ENCODE measurements around the gene BST1.
"Not testable (repeated sequence)": the region's sequence is repeated elsewhere in the genome, so short reads cannot be mapped to it uniquely, and the experiment has no call there.

Gene BST1

DNA sequence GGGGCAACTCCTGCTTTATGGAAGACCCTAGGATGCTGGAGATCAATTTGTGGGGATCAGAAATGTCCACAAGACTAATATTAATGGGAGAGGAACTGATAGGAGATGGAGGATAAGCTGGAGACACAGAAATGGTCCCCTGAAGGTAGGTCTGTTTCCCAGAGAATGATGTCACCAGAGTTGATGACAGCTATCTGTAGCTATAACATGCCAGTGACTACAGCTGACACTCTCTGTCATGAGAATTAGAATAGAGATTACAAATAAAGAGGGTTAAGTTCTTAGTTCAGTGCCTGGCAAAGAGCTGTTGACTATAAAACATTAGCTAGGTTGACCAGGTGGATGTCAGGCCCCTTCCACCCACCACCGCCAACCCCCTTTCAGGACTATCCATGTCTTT, 9.3 kb downstream of the BST1 start:
- no peak for DNase-seq (ENCODE audit: low spot score)

DNA sequence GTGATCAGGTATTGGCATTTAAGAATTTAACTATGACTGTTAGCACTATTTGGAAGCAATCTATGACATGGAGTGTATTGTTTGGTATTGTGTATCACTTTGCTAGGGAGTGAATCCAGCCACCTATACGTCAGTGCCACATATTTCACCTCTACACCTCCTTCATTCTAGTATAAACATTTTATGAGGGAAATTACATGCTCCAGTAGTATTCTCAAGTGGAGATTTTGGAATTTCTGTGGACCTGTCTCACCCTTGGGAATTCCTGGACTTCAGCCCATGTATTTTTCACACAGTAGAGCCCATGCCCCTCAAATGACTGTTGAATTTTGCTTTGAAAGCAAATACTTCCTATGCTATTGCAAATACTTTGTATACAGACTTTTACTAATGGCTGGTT, 11.3 kb downstream of the BST1 start:
- DNase-seq (ENCODE audit: low spot score) = no peak

DNA sequence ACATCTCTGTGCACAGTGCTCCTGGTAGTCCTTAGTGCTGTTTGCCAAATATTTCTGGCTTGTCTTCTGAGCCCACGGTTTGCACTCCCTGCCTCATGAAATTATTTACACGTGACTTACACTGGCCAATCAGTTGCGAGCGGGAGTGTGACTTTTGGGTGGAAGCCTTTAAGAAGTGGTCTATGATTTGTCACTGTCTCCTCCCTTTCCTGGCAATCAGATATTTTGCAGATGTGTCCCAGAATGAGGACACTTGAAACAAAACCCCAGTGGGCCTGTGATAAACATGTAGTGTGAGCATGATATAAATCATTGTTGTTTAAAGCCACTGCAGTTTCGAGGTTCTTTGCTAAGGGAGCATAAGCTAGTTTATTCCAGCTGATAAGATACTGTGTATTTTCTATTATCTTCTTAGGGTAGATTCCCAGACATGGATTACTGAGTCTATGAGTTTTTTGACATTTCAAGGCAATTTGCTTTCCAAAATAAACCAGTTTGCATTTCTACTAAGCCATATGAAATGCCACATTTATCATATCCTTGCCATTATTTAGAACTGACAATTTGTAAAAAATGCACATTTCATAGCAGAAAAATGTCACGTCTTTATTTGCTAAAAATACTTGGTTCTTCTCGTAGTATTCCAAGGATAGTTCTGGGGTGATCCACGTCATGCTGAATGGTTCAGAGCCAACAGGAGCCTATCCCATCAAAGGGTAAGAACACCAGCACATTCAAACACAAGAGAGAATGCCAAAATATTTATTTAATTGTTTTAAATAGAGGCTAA, 12.0 kb downstream of the BST1 start:
- no peak for DNase-seq (ENCODE audit: low spot score)

DNA sequence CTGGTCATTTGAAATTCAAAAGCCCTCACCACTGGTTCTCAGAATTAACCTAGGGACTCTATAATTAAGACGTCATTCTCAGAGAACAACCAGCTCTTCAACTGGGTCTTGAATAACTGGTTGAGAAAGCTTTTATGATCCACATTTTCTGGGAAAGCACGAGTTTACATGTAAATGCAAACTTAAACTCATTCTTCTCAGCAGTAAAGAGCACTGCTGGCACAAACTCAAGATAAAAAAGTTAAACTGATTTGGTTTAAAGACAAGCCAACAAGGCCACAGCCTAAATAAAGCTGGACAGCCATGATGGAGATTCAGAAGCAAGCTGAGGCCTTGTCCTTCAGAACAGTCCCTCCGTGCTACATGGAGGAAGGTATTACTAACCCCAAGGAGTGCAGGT, 13.2 kb downstream of the BST1 start:
- no peak for DNase-seq (ENCODE audit: low spot score)

DNA sequence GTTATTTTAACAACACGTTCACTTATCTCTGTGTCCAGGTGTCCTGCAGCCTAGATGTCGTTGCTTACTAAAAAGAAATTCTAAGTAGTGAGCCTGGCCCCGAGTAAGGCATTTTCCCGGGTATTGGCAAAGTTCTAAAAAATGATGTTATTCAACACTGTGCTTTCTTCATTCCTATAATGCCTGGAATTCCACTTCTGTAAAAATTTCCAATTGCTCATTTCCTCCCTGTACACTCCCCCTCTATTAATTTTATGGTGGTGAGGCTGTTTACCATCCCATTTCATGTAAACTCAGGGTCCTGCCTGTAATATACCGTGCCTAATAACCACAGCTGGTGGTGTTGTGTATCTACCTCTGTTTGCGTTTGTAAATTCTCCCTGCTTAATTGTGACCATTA, 14.2 kb downstream of the BST1 start:
- no peak for DNase-seq (ENCODE audit: low spot score)

DNA sequence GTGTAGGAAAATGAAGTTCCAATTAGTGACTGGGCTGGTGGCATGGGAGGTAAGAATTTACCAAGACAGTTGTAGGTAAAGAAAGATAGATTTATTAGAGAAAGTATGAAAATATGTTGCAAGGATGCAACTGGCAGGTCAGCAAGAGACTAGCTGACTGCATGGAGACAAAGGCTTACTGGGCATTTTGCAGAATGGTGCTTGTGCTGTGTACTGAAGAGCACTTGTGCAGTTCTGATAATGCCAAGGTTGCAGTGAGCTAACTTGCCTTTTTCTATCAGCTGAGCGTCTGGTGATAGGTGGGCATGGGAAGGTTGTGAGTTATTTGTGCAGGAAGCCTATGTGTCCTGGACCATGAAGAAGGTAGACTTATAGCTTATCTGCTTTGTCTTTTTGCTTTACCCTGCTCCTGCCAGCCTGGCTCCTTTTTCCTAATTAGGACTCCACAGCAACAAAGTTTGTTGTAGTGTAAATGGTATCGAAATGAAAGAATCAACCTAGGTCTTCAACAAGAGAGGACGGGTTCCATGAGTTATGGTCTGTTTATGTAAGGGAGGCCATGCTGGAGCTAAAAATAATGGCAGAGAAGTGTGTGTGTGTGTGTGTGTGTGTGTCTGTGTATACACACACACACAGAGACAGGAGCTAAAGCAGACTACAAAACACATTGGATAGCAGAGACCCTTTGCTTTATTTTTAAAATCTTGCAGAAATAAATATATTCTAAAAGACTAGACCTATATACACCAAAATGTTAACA, 15.0 kb downstream of the BST1 start:
- DNase-seq (ENCODE audit: low spot score) = no peak

DNA sequence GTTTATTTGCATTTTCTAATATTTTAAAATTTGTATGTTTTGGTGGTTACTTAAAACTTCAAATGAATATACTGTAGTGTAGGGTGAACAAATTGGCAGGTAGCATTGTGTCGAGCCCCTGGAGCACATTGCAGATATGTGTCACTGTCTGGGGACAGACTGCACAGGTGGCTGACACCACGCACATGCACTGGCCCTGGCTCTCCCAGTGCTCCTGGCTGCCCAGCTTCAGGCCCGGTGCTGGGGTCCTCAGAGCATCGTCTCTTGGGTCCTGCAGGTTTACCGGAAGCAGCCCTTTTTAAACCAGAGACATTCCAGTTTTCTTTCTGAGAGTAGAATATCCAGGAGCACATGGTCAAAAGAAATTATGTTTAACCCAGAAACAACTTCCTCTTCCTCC, 15.6 kb downstream of the BST1 start:
- DNase-seq (ENCODE audit: low spot score) = no peak

DNA sequence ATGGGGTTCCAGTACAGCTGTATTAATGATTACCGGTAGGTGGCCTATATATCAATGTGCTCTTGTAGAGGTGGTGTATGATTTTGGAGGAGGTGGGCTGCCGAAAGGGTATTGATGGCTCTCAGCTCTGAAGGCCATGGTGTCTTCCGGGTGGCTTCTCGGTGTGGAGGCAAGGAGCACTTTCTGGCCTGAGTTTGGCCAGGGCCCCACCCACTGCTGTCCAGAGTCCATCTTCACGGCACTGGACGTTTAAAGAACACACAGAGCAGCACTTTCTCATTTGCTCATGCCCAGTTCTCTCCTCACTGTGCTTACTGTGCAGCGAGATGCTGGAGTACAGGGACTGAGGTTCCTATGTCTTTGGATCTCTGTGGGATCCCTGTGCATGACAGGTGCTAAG, 16.1 kb downstream of the BST1 start:
- DNase-seq (ENCODE audit: low spot score) = no peak

DNA sequence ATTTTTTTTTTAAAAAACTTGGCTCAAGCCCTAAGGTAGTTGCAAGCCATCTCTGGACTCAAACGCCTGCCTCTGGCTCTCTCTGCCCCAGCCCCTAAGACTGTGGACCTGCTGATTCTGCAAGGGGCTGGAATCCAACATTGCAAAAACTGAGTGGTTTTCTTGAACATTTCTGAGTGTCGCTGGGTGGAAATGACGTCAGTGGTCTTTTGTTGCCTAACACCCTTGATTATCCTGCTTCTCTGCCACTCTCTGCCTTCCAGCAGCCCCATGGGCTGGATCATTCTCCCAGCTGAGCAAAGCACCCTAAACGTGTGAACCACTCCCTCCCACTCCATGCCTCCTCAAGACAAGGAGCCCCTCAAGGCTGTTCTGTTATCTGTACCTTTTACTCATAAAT, 16.6 kb downstream of the BST1 start:
- DNase-seq (ENCODE audit: low spot score) = no peak

DNA sequence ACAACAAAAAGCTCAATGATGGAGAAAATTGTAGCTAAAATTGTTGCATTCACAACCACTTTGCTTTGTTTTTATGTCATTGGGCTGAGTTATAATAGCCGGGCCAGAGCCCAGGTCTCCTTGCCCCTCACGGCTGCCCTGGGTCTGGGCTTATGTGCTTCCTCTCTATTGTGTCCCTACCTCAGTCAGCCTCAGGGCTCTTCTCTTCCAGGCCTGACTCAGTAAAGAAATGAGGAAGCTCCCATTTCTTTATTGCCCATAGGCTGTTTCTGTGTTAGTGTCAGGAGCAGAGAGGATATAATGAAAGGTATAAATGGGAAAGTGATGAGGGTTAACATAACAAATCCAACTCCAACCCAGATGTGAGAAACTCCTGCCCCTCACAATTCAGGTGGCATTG, 18.0 kb downstream of the BST1 start:
- DNase-seq (ENCODE audit: low spot score) = no peak

DNA sequence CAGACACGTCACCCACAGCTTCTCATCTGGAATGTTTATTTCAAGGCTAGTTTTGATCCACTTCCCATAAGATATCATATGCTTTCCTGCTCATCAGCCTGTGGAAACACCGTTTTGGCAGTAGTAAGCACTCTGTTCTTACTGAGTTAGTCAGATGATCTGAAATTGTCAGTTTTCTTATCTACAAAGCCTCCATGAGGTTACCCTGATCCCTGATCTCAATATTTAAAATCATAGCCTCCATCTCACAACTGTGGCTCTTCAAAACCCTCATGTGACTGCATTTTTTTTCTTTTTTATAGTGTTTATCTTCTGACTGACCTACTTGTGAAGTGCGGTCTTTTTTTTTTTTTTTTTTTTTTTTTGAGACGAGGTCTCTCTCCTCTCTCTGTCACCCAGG, 22.7 kb downstream of the BST1 start:
- DNase-seq (ENCODE audit: low spot score) = no peak

DNA sequence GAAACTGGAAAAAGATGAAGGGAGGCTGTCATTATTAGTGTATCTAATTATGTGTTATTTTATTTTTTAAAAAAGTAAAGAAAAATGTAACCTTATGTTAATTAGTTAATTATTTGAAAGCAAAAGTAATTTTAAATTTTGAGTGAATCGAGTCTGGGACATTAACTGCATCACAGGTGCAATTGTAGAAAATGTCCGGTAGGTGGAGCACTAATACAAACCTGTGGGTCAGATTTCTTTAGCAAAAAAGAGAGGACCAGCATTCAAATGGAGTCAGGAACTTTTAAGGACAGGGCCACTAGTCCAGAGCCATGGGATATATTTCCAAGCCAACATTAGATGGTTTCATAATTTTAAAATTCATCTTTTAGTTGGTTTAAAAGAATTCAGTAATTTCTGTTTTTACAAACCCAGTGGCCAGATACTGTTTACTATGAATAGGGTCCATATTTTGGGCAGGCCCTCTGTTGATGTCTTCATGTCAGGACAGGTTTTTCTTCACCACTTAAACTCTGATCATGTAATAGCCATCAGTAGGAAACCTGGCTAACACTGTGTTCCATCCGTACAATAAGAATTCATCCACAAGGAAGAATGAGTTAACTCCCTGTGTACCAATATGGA, 27.2 kb downstream of the BST1 start:
- DNase-seq (ENCODE audit: low spot score) = peak; percentile 63

DNA sequence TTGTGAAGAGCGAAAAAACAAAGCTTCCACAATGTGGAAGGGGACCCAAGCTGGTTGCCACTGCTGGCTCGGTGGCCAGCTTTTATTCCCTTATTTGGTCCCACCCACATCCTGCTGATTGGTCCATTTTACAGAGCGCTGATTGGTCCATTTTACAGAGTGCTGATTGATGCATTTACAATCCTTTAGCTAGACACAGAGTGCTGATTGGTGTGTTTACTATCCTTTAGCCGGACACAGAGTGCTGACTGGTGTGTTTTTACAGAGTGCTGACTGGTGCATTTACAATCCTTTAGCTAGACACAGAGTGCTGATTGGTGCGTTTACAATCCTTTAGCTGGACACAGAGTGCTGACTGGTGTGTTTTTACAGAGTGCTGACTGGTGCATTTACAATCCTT, 30.2 kb downstream of the BST1 start:
- DNase-seq (ENCODE audit: low spot score) = not testable (repeated sequence)

DNA sequence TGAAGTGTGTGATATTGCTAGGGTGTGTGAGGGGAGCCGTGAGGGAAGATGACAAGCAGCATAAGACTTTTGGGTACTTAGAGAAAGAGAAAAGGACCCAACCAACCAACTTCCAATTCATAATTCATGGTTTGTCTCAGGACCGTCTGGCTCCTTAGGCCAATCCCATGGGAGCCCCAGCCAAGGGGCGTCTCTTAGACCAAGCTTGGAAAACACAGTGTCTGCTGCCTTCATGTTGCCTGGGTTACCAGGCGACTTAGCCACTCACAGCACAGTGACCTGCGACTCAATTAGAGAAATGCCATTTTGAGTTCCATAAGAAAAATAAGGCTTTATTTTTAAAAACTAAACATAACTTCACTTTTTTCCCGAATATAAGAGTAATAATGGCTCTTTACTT, 32.7 kb downstream of the BST1 start:
- no peak for DNase-seq (ENCODE audit: low spot score)

DNA sequence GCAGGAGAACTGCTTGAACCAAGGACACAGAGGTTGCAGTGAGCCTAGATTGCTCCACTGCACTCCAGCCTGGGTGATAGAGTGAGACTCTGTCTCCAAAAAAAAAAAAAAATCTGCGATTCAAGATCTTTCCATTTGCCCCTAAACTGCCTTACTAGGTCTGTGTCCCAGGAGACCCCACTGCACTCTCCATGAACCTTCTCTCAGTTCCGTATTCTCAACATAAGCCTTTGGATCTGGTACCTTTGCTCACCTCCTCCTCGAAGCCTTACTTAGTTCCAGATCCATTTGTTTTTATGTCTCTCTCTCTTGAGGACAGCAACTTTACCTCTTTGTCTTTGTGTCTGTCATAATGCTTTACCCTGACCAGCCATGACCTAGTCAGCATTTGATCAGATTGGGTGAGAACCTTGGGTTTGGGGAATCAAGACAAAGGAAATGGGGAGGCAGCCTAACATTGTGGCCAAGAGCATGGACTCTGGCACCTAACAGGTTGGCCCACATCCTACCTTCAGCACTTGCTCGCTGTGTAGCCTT, 33.7 kb downstream of the BST1 start:
- DNase-seq (ENCODE audit: low spot score) = no peak

DNA sequence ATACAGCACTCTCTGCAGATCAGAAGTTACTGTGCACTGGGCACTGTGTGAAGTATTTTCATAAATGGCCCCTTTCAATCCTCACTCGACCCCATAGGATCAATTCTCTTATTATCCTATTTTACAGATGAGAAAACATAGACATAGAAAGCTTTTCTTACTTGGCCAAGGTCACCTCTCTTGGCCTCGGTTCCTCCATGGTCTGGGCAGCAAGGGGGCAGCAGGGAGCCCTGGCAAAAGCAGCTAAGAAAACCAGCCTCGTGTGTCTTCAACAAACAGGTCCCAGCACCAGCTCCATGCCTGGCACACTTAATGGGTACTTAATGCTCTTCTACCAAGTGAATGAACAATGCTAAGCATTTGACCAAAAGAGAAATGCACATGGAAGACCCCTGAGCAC, 34.4 kb downstream of the BST1 start:
- DNase-seq (ENCODE audit: low spot score) = no peak

DNA sequence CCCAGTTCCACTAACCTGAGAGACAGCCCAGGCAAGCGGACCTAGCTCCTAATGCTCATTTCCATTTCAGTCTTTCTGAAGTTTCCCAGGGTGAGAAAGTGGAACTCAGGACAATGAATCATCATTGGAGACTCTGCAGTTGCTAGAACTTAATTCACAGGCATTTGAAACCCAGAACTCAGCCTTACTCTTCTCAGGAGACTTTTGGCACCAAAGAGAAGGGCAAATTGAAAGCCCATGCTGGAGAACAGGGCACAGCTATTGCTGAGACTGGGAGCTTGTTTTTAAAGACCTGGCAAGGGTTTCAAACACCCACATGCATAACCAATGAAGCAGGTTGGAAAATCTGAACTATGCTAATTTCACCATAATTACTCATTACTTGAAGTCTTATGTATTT, 36.0 kb downstream of the BST1 start:
- no peak for DNase-seq (ENCODE audit: low spot score)

DNA sequence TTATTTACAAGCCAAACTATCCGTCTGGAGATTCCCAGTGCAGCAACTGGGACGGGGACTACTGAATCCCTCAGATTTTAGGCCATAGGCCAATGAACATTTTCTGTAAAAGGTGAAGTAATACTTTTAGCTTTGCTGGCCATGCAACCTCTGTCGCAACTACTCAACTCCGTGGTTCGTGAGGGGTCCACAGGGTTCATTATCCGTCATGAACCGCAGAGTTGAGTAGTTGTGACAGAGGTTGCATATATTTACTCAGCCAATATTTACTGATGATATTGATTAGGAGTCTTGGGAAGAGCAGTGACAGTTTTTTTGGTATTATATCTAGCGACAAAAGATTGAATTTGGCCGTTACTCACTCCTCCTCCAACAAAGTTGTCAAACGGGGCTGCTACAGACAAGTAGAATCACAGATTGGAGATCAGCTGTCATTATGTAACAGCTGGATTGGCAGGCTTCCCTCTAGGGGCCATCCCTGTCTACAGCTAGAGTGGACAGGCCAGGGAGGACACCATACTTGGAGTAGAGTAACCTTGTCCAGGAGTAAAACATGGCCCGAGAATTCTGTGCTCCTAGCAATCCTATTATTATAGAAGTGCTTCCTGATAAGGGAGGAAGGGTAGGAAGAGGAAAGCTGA, 38.0 kb downstream of the BST1 start:
- DNase-seq (ENCODE audit: low spot score) = no peak

DNA sequence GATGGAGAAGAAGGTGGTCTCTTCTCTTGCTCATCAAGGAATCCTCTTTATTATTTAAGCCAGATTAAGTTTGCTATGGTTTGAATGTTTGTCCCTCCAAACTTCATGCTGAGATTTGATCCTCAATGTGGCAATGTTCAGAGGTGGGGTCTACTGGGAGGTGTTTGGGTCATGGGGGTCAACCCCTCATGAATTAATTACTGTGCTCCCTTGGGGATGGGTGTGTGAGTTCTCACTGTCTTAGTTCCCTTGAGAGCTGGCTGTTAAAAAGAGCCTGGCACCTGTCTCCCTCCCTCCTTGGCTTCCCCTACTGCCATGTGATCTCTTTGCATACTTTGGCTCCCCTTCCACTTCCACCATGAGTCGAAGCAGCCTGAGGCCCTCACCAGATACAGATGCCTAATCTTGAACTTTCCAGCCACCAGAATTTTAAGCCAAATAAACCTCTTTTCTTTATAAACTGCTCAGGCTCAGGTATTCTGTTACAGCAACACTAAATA, 39.3 kb downstream of the BST1 start:
- no peak for DNase-seq (ENCODE audit: low spot score)

DNA sequence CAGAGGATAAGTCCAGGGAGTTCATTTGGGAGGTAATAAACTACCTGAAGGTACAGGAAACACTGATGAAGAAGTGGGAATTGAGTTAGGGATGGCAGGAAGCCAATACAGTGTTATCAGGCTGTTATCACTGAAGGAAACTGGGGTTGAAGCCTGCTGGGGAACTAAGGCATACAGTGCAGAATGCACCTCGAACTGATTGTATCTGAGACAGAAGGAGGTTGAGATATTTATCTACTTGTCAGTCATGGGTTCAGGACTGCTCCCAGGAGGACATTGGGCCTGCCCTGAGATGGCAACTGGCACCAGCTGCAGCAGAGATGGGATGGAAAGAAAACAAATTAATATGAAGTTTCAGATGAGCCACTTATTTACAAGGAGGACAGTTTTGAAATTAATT, 39.8 kb downstream of the BST1 start:
- DNase-seq (ENCODE audit: low spot score) = no peak

DNA sequence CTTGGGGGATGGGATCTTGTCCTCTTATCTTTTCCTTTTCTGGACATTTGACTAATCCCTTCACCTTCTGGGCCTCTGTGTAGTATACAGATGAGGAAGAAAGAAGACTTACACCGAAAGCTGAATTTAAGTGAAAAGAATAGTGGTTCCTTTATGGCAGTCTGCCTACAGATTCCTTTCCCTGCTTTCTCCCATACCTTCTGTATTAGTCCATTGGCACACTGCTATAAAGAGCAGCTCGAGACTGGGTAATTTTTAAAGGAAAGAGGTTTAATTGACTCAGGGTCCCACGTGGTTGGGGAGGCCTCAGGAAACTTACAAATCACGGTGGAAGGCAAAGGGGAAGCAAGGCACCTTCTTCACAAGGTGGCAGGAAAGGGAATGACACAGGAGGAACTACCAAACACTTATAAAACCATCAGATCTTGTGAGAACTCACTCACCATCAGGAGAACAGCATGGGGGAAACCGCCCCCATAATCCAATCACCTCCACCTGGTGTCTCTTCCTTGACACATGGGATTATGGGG, 41.2 kb downstream of the BST1 start:
- DNase-seq (ENCODE audit: low spot score) = no peak

DNA sequence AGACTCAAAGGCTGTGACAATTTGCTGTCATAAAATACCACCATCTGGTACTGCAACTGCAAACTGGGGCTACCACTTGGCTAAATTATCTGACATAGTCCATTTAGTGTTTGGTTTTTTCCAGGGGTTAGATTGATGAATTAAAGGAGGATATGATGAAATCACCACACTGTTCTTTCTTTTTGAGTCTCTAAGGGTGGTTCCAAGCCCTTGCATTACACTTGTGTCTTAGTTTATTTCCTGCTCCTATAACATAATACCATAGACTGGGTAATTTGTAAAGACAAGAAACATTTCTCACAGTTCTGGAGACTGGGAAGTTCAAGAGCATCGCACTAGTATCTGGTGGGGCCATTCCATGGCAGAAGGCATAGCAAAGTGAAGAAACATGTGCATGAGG, 43.2 kb downstream of the BST1 start:
- no peak for DNase-seq (ENCODE audit: low spot score)

Measured in hematopoietic multipotent progenitor cell treated with erythropoietin and hydrocortisone succinate and interleukin-3 and kit ligand, for 15 days (in vitro differentiated cells).